Smooth muscle cell of the pulmonary artery (primary cell): ENCODE data around the gene CBL. TPM values are rescaled to one million over a fixed set of nuclear protein-coding genes. Genes with fewer than 3 reads are reported as not detected.

Experiments
- total RNA-seq: library from RNA; depleted of rRNA; stranded (reverse); fragments of >200 nt; gene quantifications from 2 replicates; pipeline ENCODE4 v1.2.3, GENCODE V29; 2014

The CBL gene
- total RNA-seq = 11.9 and 16.2 TPM in 2 replicates

GRCh38 chr11:119205574-119206510 lies at the start of gene CBL:
Gene CBL (plus strand): TSS chr11:119206339. CDS start chr11:119206418, 79 bp downstream.

GRCh38 chr11:119168471-119169281 lies 37.5 kb upstream of the CBL start, which contains the start of gene NLRX1:
Gene NLRX1 (plus strand): TSS chr11:119168725. CDS start chr11:119171404, 2,679 bp downstream.

GRCh38 chr11:119316729-119317591 lies 110.8 kb downstream of the CBL start, which contains the start of gene MCAM:
Gene MCAM (minus strand): TSS chr11:119317130. CDS start chr11:119317101, 29 bp downstream.

GRCh38 chr11:119334174-119334930 lies 128.2 kb downstream of the CBL start, which contains the start of gene RNF26:
Gene RNF26 (plus strand): TSS chr11:119334527. CDS start chr11:119335123, 596 bp downstream.

GRCh38 chr11:119340335-119341221 lies 134.4 kb downstream of the CBL start, which contains the start of gene C1QTNF5:
Gene C1QTNF5 (minus strand): TSS chr11:119340883. CDS start chr11:119340397, 486 bp downstream.

GRCh38 chr11:119346605-119347004 lies 140.5 kb downstream of the CBL start, which contains the start of gene MFRP:
Gene MFRP (minus strand): TSS chr11:119346705. CDS start chr11:119346513, 192 bp downstream.

Other genes starting within 250 kb of the CBL start
- gene FOXR1, start 234.6 kb upstream of the CBL start, total RNA-seq = not detected in 2 replicates
- 15.1 and 19.9 TPM in 2 replicates for gene CENATAC, start 208.2 kb upstream of the CBL start, total RNA-seq
- gene RPS25, start 188.0 kb upstream of the CBL start, total RNA-seq = 196 and 318 TPM in 2 replicates
- gene TRAPPC4, start 187.6 kb upstream of the CBL start, total RNA-seq = 71.3 and 76.6 TPM in 2 replicates
- gene SLC37A4, start 175.5 kb upstream of the CBL start, total RNA-seq = 9.2 and 10.3 TPM in 2 replicates
- 152 and 198 TPM in 2 replicates for gene HYOU1, start 149.1 kb upstream of the CBL start, total RNA-seq
- 27.8 and 35.3 TPM in 2 replicates for gene VPS11, start 138.5 kb upstream of the CBL start, total RNA-seq
- 7.7 and 12.6 TPM in 2 replicates for gene HMBS, start 121.5 kb upstream of the CBL start, total RNA-seq
- 37.1 and 42.5 TPM in 2 replicates for gene DPAGT1, start 104.5 kb upstream of the CBL start, total RNA-seq
- gene C2CD2L, start 99.0 kb upstream of the CBL start, total RNA-seq = 4.1 and 8.5 TPM in 2 replicates
- 17.1 and 21.2 TPM in 2 replicates for gene HINFP, start 84.8 kb upstream of the CBL start, total RNA-seq
- 0.40 and 1.0 TPM in 2 replicates for gene ABCG4, start 57.3 kb upstream of the CBL start, total RNA-seq
- gene NLRX1, start 37.6 kb upstream of the CBL start, total RNA-seq = 23.8 and 29.7 TPM in 2 replicates
- not detected in 2 replicates for gene NHERF4, start 20.9 kb upstream of the CBL start, total RNA-seq
- 46.1 and 72.5 TPM in 2 replicates for gene MCAM, start 110.8 kb downstream of the CBL start, total RNA-seq
- gene RNF26, start 128.2 kb downstream of the CBL start, total RNA-seq = 15.2 and 15.6 TPM in 2 replicates
- 15.8 and 24.9 TPM in 2 replicates for gene C1QTNF5, start 134.5 kb downstream of the CBL start, total RNA-seq
- gene MFRP, start 140.4 kb downstream of the CBL start, total RNA-seq = not detected in 2 replicates
- gene USP2, start 175.4 kb downstream of the CBL start, total RNA-seq = 0.33 TPM in 2 replicates
- 89.7 and 92.0 TPM in 2 replicates for gene THY1, start 216.8 kb downstream of the CBL start, total RNA-seq